GM19438 (cell line): Measurements from ENCODE around the gene GARRE1.
"Not testable (repeated sequence)": the region's sequence is repeated elsewhere in the genome, so short reads cannot be mapped to it uniquely, and the experiment has no call there.

ENCODE experiments used
- ATAC-seq: cut with Tn5 transposase; IDR thresholded peaks from one replicate; pipeline ENCODE4 v1.9.1; 2021; ENCODE audit warnings: low read depth; ENCODE audit not compliant: unreplicated experiment

GARRE1 gene

GRCh38 chr19:34254046-34254697, at the start of gene GARRE1:
Gene GARRE1, plus strand, starts transcription at chr19:34254554. Its CDS starts 45,920 bp downstream, at chr19:34300474.
- peak; percentile 90 for ATAC-seq

GRCh38 chr19:34205324-34205723, 49.0 kb upstream of the GARRE1 start:
- ATAC-seq = not testable (repeated sequence)

DNA sequence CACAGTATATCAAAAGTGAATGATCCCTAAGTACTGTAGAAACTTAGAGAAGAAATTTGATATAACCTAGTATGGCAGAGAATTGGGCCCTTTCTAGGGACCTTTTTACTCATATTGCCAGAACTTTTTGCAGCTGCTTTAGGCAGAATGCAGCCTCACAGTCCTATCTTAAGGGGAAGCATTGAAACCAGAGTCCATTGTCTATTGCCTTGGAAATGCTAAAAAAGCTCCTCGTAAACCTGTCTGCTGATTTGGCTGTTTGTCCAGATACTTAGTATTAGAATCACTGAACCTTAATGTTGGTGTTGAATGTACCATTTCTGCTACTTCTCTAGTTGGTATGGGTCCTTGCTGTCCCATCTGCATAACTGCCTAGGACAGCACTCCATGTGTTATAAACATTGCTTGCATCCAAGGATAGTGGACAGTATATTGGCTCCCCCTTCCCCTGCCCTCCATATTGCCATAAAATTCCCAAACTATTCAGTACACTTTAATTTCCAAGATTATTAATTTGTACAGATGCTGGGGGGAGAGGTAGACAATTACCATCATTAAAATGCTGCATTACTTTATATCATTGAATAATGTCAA, 46.0 kb upstream of the GARRE1 start:
- ATAC-seq = no peak

- no peak for ATAC-seq
Measured at GRCh38 chr19:34209726-34210125, 44.6 kb upstream of the GARRE1 start.

DNA sequence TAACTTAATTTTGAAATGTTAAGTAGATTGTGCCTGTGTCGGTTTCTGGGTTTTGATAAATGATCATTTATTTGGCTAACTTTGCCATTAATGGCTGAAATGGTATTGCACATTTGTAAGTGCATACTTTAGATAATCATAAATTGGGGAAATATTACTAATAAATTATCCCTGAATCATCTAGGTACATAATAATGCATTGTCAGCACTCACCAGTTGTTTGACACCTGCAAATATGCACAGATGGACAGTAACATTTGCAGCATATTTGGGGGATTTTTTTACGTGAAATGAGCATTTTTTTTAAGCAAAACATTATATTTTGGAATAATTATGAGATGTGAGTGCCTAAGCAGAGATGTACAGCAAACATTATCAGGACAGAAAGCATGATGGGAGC, 41.1 kb upstream of the GARRE1 start:
- no peak for ATAC-seq

DNA sequence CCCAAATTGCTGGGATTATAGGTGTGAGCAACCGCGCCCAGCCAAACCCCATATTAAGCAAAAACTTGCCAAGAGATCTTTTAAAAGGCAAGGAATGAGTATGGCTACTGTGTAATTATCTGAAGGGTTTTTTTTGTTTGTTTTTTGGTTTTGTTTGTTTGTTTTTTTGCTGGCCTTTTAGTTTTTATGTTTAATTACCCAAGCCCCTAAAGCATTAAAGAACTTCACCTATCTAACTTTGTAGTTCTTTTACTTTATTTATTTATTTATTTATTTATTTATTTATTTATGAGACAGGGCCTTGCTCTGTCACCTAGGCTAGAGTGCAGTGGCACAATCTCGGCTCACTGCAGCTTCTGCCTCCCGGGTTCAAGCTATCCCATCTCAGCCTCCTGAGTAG, 40.3 kb upstream of the GARRE1 start:
- no peak for ATAC-seq

DNA sequence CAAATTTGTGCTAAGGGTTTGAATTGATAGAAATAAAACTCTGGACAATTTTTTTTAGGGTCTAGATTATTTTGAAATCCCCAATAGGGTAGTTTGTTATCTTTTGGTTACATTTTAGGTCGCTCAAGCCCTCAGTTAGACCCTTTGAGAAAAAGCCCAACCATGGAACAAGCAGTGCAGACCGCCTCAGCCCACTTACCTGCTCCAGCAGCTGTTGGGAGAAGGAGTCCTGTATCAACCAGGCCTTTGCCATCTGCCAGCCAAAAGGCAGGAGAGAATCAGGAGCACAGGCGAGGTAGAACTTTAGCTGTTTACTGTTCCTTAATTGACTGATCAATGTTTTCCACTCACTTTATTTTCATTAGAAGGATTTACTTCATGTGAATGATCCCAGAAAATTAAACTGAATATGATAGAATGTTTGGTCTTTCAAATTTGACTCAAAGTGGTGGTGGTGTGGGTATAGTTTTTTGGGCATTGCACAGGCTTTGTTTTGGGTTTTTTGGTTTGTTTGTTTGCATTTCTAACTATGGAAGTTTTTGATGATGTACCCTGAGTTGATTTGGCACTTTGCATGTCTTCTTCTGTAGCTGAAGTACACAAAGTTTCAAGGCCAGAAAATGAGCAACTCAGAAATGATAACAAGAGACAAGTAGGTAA, 39.2 kb upstream of the GARRE1 start:
- no peak for ATAC-seq

- ATAC-seq = no peak
Measured at GRCh38 chr19:34215666-34216038, 38.7 kb upstream of the GARRE1 start.

GRCh38 chr19:34216745-34217219, 37.6 kb upstream of the GARRE1 start:
- not testable (repeated sequence) for ATAC-seq

- ATAC-seq = peak; percentile 75
Measured at GRCh38 chr19:34217952-34218817, 36.2 kb upstream of the GARRE1 start.

DNA sequence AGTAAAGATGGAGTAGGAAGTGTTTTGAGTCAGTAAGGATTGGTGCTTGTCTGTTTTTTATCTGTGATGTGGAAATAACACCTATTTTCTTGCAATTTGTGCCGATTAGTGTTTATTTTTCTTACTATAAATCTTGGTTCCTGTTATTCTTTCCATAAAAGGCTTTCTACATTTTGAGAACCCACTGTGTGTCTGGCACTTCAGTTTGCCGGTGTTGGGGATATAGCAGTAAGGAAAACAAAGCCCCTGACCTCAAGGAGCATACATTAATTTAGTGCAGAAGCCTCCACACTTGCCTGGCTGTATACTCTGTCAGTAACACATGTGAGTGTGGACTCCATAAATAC, 35.6 kb upstream of the GARRE1 start:
- no peak for ATAC-seq

DNA sequence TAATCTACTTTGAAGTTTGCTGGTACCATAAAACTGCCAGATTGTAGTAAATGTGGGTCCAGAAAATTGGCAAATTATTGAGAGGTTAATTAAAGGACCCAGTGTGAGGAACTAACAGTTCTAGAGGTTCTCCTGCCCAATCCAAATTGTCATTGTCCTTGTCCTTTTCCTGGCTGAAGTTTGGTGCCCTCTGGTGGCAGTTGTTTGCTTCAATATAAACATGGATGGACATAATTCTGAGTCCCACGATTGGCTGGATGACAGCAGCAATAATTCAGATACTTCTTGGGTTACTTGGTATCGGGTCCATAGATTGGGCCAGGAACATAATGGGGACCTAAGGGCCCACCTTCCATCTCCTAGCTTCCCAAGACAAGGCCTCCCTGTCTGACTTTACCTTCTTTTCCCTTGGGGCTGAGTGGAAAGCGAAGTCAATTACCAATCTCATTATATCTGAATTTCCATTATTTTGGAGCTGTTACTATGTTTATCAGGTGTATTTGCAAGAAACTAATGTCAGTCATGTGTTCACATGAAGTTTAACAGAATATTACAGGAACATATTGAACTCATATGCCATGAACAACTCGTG, 33.8 kb upstream of the GARRE1 start:
- no peak for ATAC-seq

DNA sequence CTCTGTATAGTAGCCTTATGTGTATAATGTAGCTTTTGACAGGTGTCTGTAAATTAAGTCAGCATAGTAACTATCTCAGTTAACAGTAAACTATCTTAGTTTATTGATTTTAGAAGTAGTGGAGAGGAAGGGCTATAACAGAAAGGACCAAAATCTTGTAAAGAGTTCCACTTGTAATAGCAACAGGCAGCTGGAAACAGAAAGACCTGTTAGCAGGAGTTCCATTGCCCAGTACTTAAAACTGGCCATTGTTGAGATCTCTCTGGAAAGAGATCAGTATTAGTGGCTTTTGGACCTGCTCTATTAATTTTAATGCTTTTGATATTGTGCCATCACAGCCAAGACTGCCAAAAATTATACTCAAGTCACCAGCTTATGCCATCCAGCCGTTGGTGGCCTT, 32.0 kb upstream of the GARRE1 start:
- no peak for ATAC-seq

DNA sequence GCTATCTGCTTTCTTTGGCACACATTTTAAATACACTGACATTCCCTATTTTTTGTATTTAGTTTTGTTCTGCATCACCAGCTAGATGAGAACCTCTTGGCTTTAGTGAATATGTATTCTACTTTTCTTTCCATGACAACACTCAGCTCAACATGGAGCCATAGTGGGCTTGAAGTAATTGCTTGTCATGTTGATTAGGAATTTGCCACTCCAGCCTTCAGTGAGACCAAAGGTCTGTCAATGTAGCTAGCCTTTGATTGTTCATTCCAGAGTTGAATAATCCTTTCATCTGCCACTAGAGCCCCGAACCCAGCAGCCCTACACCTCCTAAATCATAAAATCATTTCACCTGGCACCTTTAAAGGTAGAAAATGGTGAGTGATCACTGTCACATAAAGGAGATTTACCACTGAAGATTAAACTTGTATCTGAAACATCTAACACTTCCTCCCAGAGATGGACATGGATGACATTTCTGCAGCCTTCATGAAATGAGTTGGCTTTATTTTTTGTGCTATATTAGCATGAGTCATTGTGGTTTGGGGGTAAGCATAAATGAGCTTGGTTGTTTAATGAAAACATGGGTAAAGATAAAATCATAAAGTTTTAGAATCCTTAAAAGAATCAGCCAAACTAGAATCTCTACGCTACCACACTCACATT, 29.2 kb upstream of the GARRE1 start:
- no peak for ATAC-seq

DNA sequence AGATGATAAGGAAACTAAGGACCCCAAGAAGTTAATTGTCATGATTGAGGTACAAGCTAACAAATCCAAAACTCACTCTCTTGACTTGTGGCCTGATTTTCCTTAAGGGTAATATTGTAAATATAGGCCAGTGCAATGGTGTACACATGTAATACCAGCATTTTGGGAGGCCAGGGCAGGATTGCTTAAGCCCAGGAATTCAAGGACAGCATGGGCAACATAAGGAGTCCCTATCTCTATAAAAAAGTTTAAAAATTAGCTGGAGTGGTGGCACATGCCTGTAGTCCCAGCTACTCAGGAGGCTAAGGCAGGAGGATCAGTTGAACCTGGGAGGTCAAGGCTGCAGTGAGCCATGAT, 28.7 kb upstream of the GARRE1 start:
- ATAC-seq = no peak

DNA sequence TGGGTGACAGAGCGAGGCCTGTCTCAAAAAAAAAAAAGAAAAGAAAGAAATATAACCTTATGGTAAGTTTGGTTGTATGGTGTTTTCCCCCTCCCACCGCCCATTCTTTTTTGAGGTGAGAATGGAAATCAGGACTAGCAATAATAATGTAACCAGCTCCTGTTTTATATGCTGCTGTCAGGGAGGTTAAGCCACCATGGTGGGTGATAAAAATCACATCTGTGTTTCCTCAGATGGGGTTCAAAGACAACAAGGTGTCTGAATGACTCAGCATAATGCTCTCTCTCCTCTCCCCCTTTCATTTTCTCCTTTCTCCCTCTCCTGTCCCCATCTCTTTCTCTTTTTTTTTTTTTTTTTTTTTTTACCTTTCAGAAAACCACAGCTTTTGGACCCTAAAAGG, 28.3 kb upstream of the GARRE1 start:
- no peak for ATAC-seq

- no peak for ATAC-seq
Measured at GRCh38 chr19:34228347-34228746, 26.0 kb upstream of the GARRE1 start.

- no peak for ATAC-seq
Measured at GRCh38 chr19:34228762-34229161, 25.6 kb upstream of the GARRE1 start.

DNA sequence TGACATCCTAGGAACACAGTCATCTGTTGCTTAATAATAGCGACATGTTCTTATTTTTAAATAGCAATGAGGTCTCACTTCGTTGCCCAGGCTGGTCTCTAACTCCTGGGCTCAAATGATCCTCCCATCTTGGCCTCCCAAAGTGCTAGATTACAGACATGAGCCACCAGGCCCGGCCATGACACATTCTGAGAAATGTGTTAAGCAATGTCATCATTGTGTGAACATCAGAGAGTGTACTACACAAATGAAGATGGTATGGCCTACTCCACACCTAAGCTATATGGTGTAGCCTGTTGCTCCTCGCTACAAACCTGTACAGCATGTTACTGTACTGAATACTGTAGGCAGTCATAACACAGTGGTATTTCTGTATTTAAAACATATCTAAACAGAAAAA, 24.6 kb upstream of the GARRE1 start:
- ATAC-seq = no peak

DNA sequence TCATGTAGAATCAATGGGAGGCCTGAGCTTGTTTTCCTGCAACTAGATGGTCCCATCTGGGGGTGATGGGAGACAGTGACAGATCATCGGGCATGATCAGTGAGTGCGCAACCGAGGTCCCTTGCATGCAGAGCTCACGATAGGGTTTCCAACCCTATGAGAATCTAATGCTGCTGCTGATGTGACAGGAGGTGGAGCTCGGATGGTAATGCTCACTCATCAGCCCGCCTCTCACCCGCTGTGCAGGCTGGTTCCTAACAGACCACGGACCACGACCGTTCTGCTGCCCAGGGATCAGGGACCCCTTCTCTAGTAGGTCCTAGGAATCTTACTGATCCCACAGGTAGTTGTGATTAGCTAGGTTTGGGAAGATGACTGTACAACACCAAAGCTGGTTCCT, 23.5 kb upstream of the GARRE1 start:
- no peak for ATAC-seq
